ELR (cell line): ENCODE measurements around the gene NSD2.

Source experiments
- DNase-seq: peaks from one replicate; pipeline ENCODE4 v3.0.0-alpha.2; 2015; ENCODE audit warnings: low read depth

The NSD2 gene

DNA sequence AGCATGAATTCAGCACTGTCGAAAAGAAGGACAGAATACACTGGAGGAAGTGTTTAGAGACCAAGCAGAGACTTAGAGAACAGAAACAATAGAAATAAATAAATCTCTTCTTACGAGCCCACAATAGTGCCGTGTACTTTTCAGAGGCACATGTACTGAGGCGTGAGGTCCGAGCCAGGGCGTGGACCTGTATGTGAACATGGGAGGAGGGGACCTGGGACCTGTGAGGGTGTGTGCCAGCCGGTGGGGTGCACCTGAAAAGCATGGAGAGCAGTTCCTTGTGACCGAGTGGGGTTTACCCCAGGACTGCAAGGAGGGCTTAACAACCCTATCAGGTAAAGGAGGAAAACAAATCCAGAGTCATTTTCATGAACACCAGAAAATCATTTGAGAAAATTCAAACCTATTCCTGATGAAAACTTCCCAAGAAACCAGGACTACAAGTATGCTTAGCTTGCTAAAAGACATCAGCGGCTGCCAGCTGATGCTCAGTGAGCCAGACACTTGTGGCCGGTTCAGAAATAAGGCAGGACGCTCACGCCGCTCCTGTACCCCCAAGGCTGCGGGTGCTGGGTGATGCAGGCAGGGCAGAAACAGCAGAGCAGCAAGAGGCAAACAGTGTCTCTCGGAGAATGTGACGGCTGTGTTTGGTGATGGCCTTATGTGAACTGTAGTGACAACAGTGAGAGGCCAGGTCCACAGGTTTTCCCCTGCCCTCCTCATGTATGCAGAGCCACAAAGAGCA lies 100.4 kb downstream of the NSD2 start:
- DNase-seq = no peak

- no peak for DNase-seq
These were observed 101.2 kb downstream of the NSD2 start for GRCh38 chr4:1972414-1972813.

DNA sequence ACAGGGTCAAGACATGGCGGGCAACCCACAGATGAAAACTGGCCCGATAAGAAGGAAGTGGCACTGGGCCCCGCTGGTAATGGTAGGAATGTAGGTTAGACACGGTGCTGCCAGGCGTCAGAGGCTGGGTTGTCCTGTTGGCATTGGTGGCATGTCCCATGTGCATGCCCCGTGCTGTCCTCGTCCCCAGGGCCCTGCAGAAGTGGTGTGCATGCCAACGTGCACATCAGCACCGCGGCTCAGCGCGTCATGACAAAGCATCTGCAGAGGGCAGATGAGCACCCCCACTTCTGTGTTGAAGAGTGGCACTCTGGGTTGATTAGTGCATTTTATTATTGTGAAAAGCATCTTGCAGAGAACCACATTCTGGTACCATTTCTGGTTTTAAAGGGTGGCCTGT lies 102.0 kb downstream of the NSD2 start:
- no peak for DNase-seq

DNA sequence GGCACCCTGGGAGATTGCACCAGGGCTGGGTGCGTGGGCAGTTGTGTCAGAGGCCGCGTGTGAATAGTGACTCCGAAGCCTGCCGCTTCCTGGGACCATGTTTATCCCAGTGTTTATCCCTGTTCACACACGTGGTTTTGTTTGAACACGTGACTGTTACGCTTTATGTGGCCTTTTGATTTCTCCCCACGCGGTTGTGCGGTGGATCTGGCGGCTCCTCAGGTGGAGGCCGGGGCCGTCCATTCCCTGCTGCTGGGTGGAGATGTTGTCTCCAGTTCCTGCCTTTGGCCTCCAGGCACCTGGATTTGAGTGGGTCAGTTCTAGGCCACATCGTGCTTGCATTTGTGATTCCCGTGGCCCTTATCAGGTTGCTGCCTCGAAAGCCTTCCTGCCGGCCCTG lies 102.5 kb downstream of the NSD2 start:
- DNase-seq = no peak

GRCh38 chr4:1974840-1975239 lies 103.6 kb downstream of the NSD2 start:
- DNase-seq = no peak

DNA sequence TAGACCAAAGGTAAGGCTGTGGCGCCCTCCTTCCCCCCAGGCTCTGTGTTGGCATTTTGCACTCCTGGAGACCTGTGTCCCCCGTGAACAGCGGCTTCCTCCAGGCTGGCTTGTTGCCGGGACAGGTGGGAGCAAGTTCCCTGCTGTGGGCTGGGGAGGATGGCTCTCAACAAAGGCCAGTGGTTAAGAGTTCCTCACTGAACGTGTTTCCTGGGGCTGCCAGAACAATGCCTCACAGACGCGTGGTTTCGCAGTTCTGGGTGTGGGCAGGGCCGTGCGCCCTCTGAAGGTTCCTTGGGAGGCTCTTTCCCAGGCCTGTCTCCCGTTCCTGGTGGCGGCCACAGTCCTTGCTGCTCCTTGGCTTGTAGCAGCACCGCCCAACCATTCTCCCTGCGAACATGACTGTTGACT lies 104.2 kb downstream of the NSD2 start:
- no peak for DNase-seq

DNA sequence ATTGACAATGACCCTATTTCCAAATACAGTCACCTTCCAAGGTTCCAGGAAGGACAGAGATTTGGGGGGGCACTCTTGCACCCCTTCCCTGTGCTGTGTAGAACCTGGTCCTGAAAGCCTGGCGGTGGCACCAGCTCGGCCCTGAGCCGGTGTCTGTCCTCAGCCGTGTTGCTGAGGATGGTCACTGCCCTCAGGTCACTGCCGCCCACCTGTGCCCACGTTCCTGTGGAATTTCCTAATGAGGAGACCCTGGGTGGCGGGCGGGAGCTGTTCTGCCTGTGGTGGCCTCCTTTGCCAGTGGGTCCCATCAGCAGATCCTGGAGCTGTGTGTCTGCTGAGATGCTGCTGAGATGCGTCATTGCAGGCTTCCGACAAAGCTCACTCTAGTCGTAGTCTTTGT lies 104.7 kb downstream of the NSD2 start:
- DNase-seq = no peak

GRCh38 chr4:1976416-1977352 lies 105.5 kb downstream of the NSD2 start:
- no peak for DNase-seq

- no peak for DNase-seq
These were observed 107.0 kb downstream of the NSD2 start for GRCh38 chr4:1978226-1978625.

DNA sequence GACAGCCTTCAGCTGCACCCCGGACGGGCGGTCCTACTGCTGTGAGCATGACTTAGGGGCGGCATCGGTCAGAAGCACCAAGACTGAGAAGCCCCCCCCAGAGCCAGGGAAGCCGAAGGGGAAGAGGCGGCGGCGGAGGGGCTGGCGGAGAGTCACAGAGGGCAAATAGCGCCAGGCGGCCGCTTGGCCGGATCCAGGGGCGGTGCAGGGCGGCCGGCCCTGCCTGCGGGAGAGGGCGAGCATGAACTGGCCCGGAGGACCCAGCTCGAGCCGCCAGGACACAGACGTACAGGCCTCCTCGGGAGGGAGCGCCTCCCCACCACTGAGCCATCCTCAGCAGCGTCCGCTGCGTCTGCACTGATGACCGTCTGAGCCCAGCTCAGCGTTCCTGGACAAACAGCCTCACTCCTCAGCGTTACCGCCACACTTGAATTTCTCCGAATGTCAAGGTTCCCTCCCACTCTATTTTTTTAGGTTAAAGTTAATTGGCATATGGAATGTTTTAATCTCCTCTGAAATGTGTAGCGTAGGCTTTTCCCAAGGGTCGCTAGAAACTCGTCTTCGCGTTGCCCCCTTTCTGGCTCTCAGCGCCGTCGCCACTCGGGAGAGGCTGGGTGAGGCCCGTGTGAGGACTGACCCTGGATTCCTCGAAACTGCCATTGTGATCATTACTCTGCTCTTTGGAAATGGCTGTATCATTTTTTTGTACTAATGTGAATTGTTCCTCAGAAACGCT lies 107.7 kb downstream of the NSD2 start:
- no peak for DNase-seq

- no peak for DNase-seq
These were observed 108.4 kb downstream of the NSD2 start for GRCh38 chr4:1979477-1980196.

DNA sequence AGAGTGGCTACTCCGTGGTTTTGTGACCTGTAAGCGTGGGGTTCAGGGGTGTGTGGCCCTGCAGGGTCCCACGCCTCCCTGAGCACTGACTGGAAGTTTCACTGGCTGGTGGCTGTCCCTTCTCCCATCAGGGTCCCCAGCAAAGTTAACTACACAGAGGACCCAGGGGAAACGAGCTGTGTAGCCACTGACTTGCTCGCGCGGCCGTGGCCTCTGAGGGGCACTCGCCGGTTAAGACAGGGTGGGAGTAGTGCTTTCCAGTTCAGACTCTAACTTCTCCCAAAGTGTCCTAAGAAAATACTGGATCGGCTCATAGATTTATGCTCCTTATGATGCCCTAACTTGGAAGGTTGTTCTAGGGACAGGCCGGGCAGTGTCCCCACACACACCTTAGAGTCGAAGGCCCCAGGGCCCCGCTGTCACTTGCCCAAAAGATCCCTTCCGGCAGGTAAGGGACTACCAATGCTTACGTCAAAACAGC lies 109.4 kb downstream of the NSD2 start:
- no peak for DNase-seq

DNA sequence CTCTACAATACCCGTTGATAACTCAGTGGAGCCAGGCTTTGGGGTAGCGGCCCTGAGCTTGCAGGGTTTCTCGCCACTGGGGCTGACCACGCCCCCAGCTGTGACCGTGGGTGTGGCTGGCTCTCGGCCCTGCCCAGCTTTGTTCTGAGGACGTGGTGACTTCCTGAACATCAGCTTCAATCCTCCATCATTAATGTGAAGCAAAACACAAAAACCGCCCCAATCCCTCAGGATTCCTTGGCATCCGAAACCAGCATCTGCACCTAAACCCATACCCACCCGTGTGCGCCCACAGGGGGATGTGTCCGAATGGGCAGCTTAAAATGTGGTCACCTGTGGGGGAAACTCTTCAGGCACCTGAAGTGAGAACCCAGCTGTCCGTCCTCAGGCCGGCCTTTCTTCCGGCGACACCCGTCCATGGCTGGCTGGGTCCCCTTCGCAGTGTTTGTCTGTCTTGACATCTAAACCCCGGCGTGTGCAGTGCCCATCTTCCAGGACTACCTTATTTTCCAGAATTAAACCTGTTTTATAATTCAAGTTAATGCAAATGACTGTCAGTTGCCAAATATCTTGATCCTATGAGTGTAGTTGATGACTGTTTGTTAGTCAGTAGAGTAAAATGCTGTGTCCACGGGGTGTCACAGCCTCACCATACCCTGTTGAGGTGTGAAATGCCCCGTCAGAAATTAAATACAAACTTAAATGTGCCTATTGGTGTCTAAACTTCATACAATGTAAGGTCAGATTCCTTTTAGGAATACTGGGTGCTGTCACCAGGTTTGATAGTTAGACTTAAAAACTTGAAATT lies 110.3 kb downstream of the NSD2 start:
- DNase-seq = peak; percentile 38

GRCh38 chr4:1982124-1983052 lies 111.2 kb downstream of the NSD2 start:
- no peak for DNase-seq

- DNase-seq = no peak
These were observed 112.1 kb downstream of the NSD2 start for GRCh38 chr4:1983053-1983845.

GRCh38 chr4:1983846-1984405 lies 112.7 kb downstream of the NSD2 start:
- no peak for DNase-seq

DNA sequence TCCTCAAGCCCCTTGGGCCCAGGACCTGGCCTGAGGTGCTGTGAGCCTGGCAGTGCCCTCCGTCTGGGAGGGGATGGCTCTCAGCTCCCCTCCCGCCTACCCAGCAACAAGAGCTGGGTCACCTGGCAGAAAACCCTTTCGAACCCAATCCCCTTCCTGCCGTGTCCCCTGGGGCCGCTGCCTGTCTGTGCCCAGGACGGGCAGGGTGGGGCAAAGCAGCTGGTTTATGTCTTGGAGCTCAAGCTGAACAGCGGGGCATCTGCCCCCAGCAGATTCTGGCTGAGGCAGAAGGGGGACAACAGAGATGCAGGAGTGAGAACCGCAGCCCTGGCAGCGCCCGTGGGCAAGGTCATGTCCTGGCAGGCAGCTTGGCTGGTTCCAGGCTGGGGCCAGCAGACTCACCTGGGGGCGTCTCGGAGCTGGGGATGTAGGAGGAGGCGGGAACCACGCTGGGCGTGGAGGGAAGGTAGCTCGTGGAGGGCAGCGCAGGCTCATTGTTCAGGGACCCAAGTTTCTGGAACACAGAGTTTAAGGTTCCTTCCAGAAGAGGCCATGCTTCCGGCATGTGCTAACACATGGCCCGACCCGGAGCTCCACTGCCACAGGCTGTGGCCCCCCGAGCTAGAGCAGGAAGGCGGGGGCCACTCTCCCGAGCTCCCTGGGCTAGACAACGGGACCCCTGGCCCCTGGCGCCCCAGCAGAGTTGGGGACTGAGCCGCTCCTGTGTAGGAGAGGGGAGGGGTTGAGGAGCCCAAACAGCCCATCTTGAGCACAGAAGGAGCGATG lies 113.4 kb downstream of the NSD2 start:
- no peak for DNase-seq

- DNase-seq = no peak
These were observed 114.1 kb downstream of the NSD2 start for GRCh38 chr4:1985294-1985693.
